SU-DHL-6 (cell line): Measurements from ENCODE around the gene PLAGL1.
A peak's percentile ranks its signal among the peaks of the same experiment; 100 is the strongest.

ENCODE experiments used
- H2AFZ ChIP-seq: fragments of 200-600 bp; sonication (generic); 2 replicates; pipeline ENCODE4 v1.6.1; 2014; ENCODE audit warnings: low read depth, mild to moderate bottlenecking, moderate library complexity, mixed read lengths, antibody characterized with exemption, low read length; ENCODE audit not compliant: severe bottlenecking
- H3F3A ChIP-seq: fragments of 200-600 bp; shearing (Covaris generic); 2 replicates; pipeline ENCODE4 v1.6.0; 2016; ENCODE audit warnings: antibody characterized with exemption, mild to moderate bottlenecking; ENCODE audit not compliant: insufficient read depth
- H3K27ac ChIP-seq: fragments of 200-600 bp; sonication (generic); 2 replicates; pipeline ENCODE4 v1.5.1; 2016; ENCODE audit warnings: low read depth, mild to moderate bottlenecking, low read length, moderate library complexity, mixed read lengths
- H3K27me3 ChIP-seq: fragments of 200-600 bp; sonication (generic), shearing (Covaris generic); 2 replicates; pipeline ENCODE4 v1.6.0; 2014; ENCODE audit warnings: mild to moderate bottlenecking, low read length
- H3K36me3 ChIP-seq: fragments of 200-600 bp; sonication (generic); 2 replicates; pipeline ENCODE4 v1.6.1; 2014; ENCODE audit warnings: mild to moderate bottlenecking, low read length, mixed read lengths
- H3K4me2 ChIP-seq: fragments of 300-600, 200-600 bp; shearing (Covaris generic), sonication (generic); 2 replicates; pipeline ENCODE4 v1.6.0; 2014; ENCODE audit warnings: low read length, low read depth, mild to moderate bottlenecking; ENCODE audit not compliant: poor library complexity, severe bottlenecking
- H3K4me3 ChIP-seq: fragments of 200-600 bp; sonication (generic); 2 replicates; pipeline ENCODE4 v1.5.1; 2014; ENCODE audit warnings: antibody characterized with exemption, low read length, mild to moderate bottlenecking, mixed read lengths; ENCODE audit not compliant: insufficient read depth, poor library complexity, severe bottlenecking
- H3K79me2 ChIP-seq: fragments of 200-600 bp; sonication (generic); 2 replicates; pipeline ENCODE4 v1.6.1; 2014; ENCODE audit warnings: mild to moderate bottlenecking, low read length, moderate library complexity; ENCODE audit not compliant: insufficient read depth
- H3K9ac ChIP-seq: fragments of 200-600 bp; sonication (generic); 2 replicates; pipeline ENCODE4 v1.7.0; 2014; ENCODE audit warnings: mild to moderate bottlenecking, low read length
- H3K9me2 ChIP-seq: fragments of 200-600 bp; sonication (generic); replicated peaks from 2 replicates; pipeline ENCODE4 v1.6.1; 2014; ENCODE audit warnings: low read length; ENCODE audit not compliant: insufficient read depth
- H3K9me3 ChIP-seq: fragments of 200-600 bp; sonication (generic); 2 replicates; pipeline ENCODE4 v1.6.1; 2014; ENCODE audit warnings: low read length, mixed read lengths; ENCODE audit not compliant: insufficient read depth
- H4K20me1 ChIP-seq: fragments of 200-600 bp; sonication (generic); 2 replicates; pipeline ENCODE4 v1.6.1; 2014; ENCODE audit warnings: low read depth, mild to moderate bottlenecking, antibody characterized with exemption, low read length, moderate library complexity, mixed read lengths
- CTCF ChIP-seq: fragments of 200-600 bp; sonication (generic); IDR thresholded peaks from one replicate; pipeline ENCODE4 v1.5.1; 2017; ENCODE audit warnings: antibody characterized with exemption, mild to moderate bottlenecking, low read length, moderate library complexity; ENCODE audit not compliant: insufficient read depth, poor library complexity, severe bottlenecking
- EZH2phosphoT487 ChIP-seq: fragments of 200-600 bp; sonication (generic), shearing (Covaris generic); conservative IDR thresholded peaks from 2 replicates; pipeline ENCODE4 v1.6.1; 2018; ENCODE audit warnings: mild to moderate bottlenecking, antibody characterized with exemption, low read length, moderate library complexity, mixed read lengths

The PLAGL1 gene

DNA sequence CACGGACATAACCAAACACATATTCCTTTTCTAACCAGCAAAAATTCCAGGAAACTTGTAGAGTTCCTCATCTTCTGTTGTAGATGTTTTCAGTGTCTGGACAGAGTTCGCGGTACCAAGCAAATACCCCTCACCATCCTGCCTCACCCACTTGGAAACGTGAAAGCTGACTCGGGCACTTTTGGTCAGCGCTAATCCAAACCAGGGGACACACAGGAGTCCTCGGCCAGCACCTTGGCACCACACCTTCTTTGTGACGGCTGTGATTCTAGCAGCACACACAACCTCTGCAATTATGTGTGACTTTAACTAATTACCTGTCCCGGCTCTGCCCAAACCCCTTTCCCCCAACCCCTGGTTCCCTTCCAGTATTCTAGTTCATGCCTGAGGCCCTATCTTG is 58.1 kb downstream of the PLAGL1 start:
- no peaks in the 10 kb centered on the region for H3K9me2 ChIP-seq
- H3K36me3 ChIP-seq = no peaks in the 10 kb centered on the region
- H3K27ac ChIP-seq = no peak overlapping the region
- no peaks in the 10 kb centered on the region for H3K9me3 ChIP-seq
- H3K9ac ChIP-seq = no peak overlapping the region
- no peak overlapping the region for H3K4me2 ChIP-seq
- no peak overlapping the region for H3K4me3 ChIP-seq
- no peak for TF ChIP-seq EZH2phosphoT487
- H3K27me3 ChIP-seq = no peaks in the 10 kb centered on the region
- no peak overlapping the region for H2AFZ ChIP-seq
- no peaks in the 10 kb centered on the region for H4K20me1 ChIP-seq
- no peaks in the 10 kb centered on the region for H3K79me2 ChIP-seq
- H3F3A ChIP-seq = no peaks in the 10 kb centered on the region

DNA sequence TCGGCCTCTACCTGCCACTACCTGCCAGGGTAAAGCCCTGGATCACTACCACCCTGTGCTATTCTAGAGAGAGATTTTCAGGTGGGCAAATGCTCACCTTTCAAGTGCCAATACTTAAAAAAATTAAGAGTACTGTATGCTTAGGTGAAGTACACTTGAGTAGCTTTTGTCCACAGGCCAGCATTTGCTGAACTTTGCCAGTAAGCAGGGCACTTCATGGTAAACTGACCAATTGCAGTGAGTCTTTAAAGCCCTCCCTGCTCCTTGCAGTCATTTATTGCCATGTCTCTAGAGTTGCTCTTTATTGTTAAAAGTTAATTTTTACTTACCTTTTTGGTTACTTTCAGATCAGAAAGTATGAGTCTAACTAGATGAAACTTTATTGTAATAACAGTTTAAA is 58.5 kb downstream of the PLAGL1 start:
- Histone ChIP-seq H3K36me3 (no peaks in the 10 kb centered on the region), H3K27me3 (no peaks in the 10 kb centered on the region), H3K9me2 (no peaks in the 10 kb centered on the region), H4K20me1 (no peaks in the 10 kb centered on the region), H3K79me2 (no peaks in the 10 kb centered on the region), H2AFZ (no peak overlapping the region), H3K9ac (no peak overlapping the region), H3K27ac (no peak overlapping the region), H3K4me3 (no peak overlapping the region), H3K9me3 (no peaks in the 10 kb centered on the region), H3F3A (no peaks in the 10 kb centered on the region), H3K4me2 (no peak overlapping the region)
- TF ChIP-seq EZH2phosphoT487 = no peak
- TF ChIP-seq CTCF = no peak

- H3K4me3 ChIP-seq = no peak overlapping the region
- H3K27ac ChIP-seq = no peak overlapping the region
- TF ChIP-seq CTCF (no peak), EZH2phosphoT487 (no peak)
- no peaks in the 10 kb centered on the region for H4K20me1 ChIP-seq
- H3K9me2 ChIP-seq = no peaks in the 10 kb centered on the region
- no peaks in the 10 kb centered on the region for H3K9me3 ChIP-seq
- no peak overlapping the region for H3K9ac ChIP-seq
- no peak overlapping the region for H3K4me2 ChIP-seq
- H3K36me3 ChIP-seq = no peaks in the 10 kb centered on the region
- H3K27me3 ChIP-seq = no peaks in the 10 kb centered on the region
- no peak overlapping the region for H2AFZ ChIP-seq
- no peaks in the 10 kb centered on the region for H3K79me2 ChIP-seq
- H3F3A ChIP-seq = no peaks in the 10 kb centered on the region
Measured at GRCh38 chr6:143948208-143948607, 59.9 kb downstream of the PLAGL1 start.

- H2AFZ ChIP-seq = peak overlapping the region; percentile 87
- no peaks in the 10 kb centered on the region for H3K9me2 ChIP-seq
- H3F3A ChIP-seq = 0 out of 2 replicates have a peak, but pooled peaks cover 4% of the 10 kb centered on the region
- no peak overlapping the region for H3K4me2 ChIP-seq
- no peak overlapping the region for H3K4me3 ChIP-seq
- no peaks in the 10 kb centered on the region for H3K9me3 ChIP-seq
- H3K79me2 ChIP-seq = no peaks in the 10 kb centered on the region
- no peak overlapping the region for H3K9ac ChIP-seq
- H3K27me3 ChIP-seq = no peaks in the 10 kb centered on the region
- H3K36me3 ChIP-seq = no peaks in the 10 kb centered on the region
- H3K27ac ChIP-seq = no peak overlapping the region
- TF ChIP-seq EZH2phosphoT487 = no peak
- peak; percentile 87 for TF ChIP-seq CTCF
- H4K20me1 ChIP-seq = no peaks in the 10 kb centered on the region
Measured at GRCh38 chr6:143941852-143942627, 66.0 kb downstream of the PLAGL1 start.
